GM18520 (cell line): ENCODE results near the gene SHCBP1L.

Source experiments
- ATAC-seq: cut with Tn5 transposase; IDR thresholded peaks from one replicate; pipeline ENCODE4 v1.9.1; 2021; ENCODE audit not compliant: unreplicated experiment

Gene SHCBP1L

GRCh38 chr1:182897696-182898095 is 55.3 kb downstream of the SHCBP1L start:
- no peak for ATAC-seq

DNA sequence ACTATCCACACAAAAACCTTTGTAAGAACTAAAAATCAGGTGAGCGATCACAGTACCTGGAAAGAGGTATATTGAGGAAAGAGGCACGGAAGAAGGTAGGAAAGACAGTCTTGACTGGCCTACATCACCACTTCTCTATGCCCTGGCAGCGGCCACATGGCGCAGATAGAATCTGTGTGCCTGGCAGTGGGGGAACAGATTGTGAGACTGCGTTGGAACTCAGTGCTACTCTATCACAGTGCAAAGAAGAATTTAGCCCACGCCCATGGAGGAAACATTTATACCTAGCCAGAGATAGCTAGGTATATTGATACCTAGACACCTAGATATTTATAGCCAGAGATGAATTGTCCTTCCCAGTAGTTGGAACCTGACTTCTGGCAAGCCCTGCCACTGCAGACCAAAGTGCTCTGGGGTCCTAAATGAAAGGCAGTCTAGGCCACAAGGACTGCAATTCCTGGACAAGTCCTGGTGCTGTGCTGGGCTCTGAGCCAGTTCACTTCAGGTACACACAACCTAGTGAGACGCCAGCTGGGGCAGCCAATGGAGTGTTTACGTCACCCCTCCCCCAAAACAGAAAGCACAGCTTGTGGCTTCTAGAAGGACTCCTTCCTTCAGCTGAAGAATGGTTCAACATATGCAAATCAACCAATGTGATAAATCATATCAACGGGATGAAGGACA is 61.9 kb downstream of the SHCBP1L start:
- ATAC-seq = no peak

DNA sequence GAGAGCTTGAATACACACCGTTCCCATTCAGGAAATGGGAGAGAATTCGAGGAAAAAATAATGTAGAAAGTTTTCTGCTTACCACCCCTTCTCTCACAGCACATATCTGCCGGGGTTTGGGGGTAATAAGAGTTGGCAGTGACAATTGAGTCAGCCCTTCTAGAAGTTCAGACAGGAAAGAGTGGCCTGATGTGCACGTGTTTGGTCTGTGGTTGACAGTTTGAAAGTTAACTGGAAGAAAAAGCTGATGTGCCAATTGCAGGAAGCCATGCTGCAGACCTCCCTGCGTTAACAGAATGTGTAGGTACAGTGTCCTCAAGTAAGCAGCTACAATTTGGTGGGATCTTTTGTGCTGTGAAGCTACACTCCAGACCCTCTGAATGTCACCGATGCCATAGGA is 63.0 kb downstream of the SHCBP1L start:
- no peak for ATAC-seq

DNA sequence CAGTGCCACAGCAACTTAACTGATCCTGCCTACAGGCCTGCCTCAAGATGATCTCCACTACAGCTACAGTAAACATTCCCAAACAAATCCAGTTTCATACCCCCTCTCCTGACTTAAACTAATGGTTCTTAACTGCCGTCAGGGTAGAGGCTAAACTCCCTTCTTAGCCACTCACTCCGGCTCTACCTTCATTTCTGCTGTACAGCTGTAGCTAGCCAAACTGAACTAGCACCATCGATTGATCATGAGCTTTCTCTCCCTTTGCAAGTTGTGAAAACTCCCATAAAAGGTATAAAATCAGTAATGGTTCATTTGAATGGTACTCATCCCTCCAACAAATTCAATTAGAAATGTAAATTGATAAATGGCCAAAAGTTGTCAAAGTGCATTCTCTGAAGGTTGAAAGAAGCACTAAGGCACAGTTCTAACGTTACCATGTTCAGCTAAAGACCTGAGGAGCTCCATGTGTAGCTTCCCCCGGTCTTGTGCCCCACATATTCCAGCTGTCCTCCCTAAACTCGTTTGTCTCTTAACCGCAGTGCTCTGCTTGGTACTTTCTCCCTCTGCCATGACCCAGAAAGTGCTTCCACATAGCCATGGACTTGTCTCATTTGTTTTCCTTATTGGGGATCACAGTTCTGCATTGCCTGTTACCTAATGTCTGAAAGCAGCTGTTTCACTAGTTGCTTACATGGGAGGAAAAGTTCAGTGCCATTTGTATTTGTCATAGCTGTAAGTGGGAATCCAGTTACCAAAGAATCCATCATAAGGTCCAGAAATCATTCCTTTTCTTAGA is 64.0 kb downstream of the SHCBP1L start:
- no peak for ATAC-seq

GRCh38 chr1:182886985-182887384 is 66.0 kb downstream of the SHCBP1L start:
- ATAC-seq = no peak

- no peak for ATAC-seq
Observed at GRCh38 chr1:182885591-182885990, 67.4 kb downstream of the SHCBP1L start.

DNA sequence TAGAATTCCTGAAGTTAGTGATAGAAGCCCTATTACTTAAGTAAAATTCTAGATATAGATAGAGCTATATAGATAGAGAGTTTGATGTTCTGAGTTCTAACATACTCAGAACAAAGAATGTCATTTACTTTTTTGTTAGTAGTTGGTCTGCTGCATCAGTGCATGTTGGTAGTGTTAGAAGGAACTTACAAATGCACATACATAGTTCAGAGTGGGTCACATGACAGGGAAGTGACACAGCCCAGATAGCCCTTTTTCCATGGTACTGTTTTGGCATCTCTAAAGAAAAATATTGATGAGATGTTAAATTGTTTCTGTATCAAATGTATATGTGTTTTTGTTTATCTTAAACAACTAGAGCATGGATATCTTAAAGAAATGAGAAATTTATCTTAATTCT is 68.1 kb downstream of the SHCBP1L start:
- ATAC-seq = no peak

GRCh38 chr1:182877842-182878241 is 75.1 kb downstream of the SHCBP1L start:
- ATAC-seq = no peak

DNA sequence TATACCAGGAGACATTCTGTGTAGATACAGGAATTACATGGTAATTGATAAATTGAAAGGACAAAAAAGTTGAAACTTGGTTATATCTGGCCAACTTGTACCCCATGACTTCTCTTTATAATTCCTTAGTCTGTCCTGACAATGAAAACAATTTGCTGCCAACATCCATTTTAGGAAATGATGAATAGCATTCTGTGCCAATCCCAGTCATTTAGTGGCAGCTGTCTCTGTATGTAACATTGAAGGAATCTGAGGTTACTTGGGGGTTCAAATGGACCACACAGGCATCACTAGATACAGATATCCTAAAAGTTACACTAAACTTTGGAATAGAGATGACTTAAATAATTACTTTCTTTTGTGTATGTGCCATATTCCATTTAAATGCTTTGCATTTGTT is 75.6 kb downstream of the SHCBP1L start:
- no peak for ATAC-seq

GRCh38 chr1:182875889-182876288 is 77.1 kb downstream of the SHCBP1L start:
- no peak for ATAC-seq

- no peak for ATAC-seq
Observed at GRCh38 chr1:182872881-182873280, 80.1 kb downstream of the SHCBP1L start.

- ATAC-seq = no peak
Observed at GRCh38 chr1:182869241-182869666, 83.7 kb downstream of the SHCBP1L start.

DNA sequence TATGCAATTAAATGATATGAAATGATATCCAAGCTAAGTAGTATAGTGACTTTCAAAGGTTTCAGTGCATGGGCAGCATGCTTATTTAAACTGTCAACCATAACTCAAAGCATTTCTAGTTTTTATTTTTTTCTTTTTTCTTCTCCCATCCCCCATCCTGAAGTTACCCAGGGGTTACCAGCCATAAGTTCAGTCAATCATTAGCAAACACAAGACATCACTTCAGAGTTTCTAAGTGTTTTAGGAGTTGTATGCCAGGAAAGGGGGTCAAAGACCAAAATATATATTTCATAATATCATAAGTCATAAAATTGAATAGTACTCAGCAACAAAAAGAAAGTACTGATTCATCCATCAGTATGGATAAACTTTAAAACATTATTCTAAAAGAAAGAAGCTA is 85.1 kb downstream of the SHCBP1L start:
- ATAC-seq = no peak

- no peak for ATAC-seq
Observed at GRCh38 chr1:182863940-182864339, 89.0 kb downstream of the SHCBP1L start.

- ATAC-seq = no peak
Observed at GRCh38 chr1:182862827-182863226, 90.1 kb downstream of the SHCBP1L start.

DNA sequence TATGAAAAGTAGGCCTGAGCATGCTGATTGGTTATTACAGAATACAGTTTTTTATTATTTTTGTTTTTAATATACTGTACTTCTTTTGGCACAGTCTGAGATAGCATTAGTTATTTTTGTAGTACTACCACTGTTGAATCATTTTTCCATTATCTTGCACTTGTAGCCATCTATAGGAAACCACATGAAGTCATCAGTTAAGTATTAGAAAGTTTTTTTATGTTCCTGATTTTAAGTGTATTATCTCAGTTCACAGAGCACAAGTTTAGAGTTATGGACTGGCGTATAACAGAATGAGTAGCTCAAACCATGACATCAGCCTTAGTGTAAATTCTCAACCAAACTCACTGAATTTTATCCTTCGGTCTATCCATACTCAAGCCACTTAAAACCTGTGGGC is 91.0 kb downstream of the SHCBP1L start:
- no peak for ATAC-seq

DNA sequence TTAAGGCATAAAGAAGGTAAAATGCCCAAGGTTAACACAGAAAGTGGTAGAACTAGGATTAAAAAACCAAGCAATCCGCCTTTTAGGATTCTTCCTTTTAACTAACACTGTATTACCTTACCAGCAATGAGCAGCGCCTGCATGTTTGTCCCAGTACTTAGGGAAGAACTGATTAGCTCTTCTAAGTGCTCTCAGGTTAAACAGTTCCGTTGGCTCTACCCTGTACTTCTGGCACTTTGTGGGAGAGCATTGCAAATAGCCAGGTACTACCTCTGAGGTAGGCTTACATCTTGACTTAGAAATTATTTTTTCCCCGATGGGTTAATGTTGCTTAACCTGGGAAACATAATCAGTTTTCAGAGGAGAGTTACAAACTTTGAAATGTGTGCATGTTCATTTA is 92.3 kb downstream of the SHCBP1L start:
- ATAC-seq = no peak

GRCh38 chr1:182857212-182857611 is 95.8 kb downstream of the SHCBP1L start:
- ATAC-seq = no peak

- no peak for ATAC-seq
Observed at GRCh38 chr1:182855911-182856310, 97.1 kb downstream of the SHCBP1L start.

GRCh38 chr1:182851825-182852224 is 101.1 kb downstream of the SHCBP1L start:
- ATAC-seq = no peak

- no peak for ATAC-seq
Observed at GRCh38 chr1:182850319-182850718, 102.6 kb downstream of the SHCBP1L start.
